Activated T-cell treated with anti-CD3 and anti-CD28 coated beads, Interleukin-2, amount 50 U/mL, for 24 hours (primary cell): Measurements from ENCODE around the gene TBC1D10B.
A peak's percentile ranks its signal among the peaks of the same experiment; 100 is the strongest.
"Not testable (repeated sequence)": the region's sequence is repeated elsewhere in the genome, so short reads cannot be mapped to it uniquely, and the experiment has no call there.

Source experiments
- DNase-seq: peaks from one replicate; pipeline ENCODE4 v3.0.0-alpha.2; 2020
- H3K27ac Mint-ChIP-seq: 2 replicates; pipeline ENCODE4 v1.8.0; 2020; ENCODE audit warnings: mild to moderate bottlenecking, mixed read lengths
- H3K27me3 Mint-ChIP-seq: 2 replicates; pipeline ENCODE4 v1.8.0; 2020; ENCODE audit warnings: mixed read lengths
- H3K36me3 Mint-ChIP-seq: 2 replicates; pipeline ENCODE4 v1.8.0; 2020; ENCODE audit warnings: low read depth, mixed read lengths
- H3K4me1 Mint-ChIP-seq: 2 replicates; pipeline ENCODE4 v1.8.0; 2020; ENCODE audit warnings: low read depth, mixed read lengths
- H3K4me3 Mint-ChIP-seq: 2 replicates; pipeline ENCODE4 v1.8.0; 2020; ENCODE audit warnings: mild to moderate bottlenecking, moderate library complexity, mixed read lengths
- H3K9me3 Mint-ChIP-seq: 2 replicates; pipeline ENCODE4 v1.8.0; 2020; ENCODE audit warnings: mixed read lengths

TBC1D10B gene

DNA sequence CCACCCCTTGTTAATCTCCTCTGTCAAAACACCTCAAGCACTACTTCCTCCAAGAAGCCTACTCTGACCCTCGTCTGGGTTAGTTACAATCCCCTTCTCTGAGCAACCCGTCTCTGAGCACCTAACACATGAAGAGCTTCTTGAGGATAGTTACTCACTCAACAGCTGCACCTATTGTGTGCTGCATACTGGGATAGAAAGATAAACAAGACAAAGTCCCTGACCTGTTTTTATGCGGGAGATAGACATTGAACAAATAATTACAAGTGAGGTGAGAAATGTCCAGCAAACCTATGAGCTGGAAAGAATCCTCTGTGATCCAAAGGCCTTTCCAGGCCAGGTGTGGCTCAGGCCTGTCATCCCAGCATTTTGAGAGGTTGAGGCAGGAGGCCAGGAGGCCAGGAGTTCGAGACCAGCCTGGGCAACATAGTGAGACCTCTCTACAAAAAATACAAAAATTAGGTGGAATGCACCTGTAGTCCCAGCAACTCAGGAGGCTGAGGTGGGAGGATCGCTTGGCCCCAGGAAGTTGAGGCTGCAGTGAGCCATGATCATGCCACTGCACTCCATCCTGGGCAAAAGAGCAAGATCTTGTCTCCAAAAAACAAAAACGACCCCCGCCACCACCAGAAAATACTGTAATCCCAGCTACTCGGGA lies 31.6 kb upstream of the TBC1D10B start:
- H3K4me3 Mint-ChIP-seq = peak overlapping the region; percentile 43
- no peaks in the 10 kb centered on the region for H3K27me3 Mint-ChIP-seq
- no peak for DNase-seq
- H3K27ac Mint-ChIP-seq = peak overlapping the region; percentile 22
- peaks cover 32% of the 10 kb centered on the region for H3K36me3 Mint-ChIP-seq
- no peaks in the 10 kb centered on the region for H3K9me3 Mint-ChIP-seq
- H3K4me1 Mint-ChIP-seq = peaks cover 46% of the 10 kb centered on the region

DNA sequence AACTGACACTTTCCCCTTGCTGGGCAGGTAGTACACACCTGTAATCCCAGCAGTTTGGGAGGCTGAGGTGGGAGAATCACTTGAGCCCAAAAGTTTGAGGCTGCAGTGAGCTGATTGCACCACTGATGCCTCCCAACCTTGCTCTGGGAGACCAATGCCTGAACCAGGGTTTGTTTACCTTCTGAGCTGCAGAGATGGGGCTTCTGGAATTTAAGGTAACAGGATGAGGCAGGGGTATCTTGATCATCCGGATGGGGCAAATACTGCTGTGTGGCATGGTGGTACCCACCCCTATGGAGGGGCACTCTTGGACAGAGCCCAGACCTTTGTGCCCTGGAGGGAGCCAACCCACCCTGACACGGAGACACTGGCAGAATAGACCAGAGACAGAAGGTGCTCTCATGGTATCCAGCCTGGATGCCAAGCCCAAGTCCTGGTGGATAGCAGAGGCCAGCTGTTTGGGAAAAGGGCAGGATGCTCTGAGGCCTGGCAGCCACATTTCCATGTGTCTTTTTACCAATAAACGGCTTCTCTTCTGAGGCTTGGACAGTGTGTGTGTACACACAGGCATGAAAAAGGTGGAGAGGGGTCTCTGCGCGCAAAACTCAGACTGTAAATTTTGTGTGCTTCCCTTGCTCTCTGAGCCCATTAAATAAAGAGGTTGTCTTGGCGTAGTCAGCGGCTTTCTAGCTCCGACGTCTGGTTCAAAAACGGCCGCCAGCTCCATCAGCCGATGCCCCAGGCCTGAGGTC lies 29.3 kb upstream of the TBC1D10B start:
- no peaks in the 10 kb centered on the region for H3K9me3 Mint-ChIP-seq
- no peaks in the 10 kb centered on the region for H3K27me3 Mint-ChIP-seq
- peaks cover 44% of the 10 kb centered on the region for H3K36me3 Mint-ChIP-seq
- H3K27ac Mint-ChIP-seq = peak overlapping the region; percentile 92
- DNase-seq = no peak
- H3K4me1 Mint-ChIP-seq = peaks cover 52% of the 10 kb centered on the region
- H3K4me3 Mint-ChIP-seq = peak overlapping the region; percentile 83

DNA sequence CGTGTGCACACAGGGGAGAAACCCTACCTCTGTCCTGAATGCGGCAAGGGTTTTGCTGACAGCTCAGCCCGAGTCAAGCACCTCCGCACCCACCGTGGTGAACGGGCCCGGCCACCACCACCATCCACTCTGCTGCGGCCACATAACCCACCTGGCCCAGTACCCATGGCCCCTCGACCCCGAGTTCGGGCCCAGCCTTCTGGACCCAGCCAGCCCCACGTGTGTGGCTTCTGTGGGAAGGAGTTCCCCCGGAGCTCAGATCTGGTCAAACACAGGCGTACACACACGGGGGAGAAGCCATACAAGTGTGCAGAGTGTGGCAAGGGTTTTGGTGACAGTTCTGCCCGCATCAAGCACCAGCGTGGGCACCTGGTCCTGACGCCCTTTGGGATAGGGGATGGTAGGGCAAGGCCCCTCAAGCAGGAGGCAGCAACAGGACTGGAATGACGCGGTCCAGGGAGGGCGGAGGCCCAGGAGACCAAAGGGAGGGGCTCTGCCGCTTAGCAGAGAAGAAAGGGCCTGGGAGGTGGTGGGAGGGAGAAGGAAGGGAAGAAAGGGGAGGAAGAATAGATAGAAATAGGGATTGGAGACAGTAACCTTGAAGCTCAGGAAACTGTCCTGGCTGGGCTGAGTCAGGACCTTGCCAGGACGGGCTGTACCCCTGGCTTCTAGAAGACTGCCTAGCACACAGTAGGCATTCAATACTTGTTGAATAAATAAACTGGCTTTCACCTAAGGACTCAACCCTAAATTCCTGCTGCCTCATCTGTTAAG lies 28.6 kb upstream of the TBC1D10B start:
- Mint-ChIP-seq H3K27me3 (no peaks in the 10 kb centered on the region), H3K9me3 (no peaks in the 10 kb centered on the region), H3K36me3 (peaks cover 44% of the 10 kb centered on the region), H3K27ac (peak overlapping the region; percentile 92), H3K4me1 (peaks cover 55% of the 10 kb centered on the region), H3K4me3 (no peak overlapping the region)
- DNase-seq = no peak

DNA sequence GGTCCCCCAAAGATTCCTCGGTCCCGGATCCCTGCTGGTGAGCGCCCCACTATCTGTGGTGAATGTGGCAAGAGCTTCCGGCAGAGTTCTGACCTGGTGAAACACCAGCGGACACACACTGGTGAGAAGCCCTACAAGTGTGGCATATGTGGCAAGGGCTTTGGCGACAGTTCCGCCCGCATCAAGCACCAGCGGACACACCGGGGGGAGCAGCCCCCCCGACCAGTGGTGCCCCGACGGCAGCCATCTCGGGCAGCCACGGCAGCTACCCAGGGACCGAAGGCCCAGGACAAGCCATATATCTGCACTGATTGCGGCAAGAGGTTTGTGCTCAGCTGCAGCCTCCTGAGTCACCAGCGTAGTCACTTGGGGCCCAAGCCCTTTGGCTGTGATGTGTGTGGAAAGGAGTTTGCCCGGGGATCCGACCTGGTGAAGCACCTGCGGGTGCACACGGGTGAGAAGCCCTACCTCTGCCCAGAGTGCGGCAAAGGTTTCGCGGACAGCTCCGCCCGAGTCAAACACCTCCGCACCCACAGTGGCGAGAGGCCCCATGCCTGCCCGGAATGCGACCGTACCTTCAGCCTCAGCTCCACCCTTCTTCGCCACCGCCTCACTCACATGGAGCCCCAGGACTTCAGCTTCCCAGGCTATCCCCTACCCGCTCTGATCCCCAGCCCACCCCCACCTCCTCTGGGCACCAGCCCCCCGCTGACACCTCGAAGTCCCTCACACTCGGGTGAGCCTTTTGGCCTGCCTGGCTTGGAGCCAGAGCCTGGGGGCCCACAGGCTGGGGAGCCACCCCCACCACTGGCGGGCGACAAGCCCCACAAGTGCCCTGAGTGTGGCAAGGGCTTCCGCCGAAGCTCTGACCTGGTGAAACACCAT lies 27.7 kb upstream of the TBC1D10B start:
- Mint-ChIP-seq H3K27ac (peak overlapping the region; percentile 92), H3K27me3 (no peaks in the 10 kb centered on the region), H3K4me3 (no peak overlapping the region), H3K36me3 (peaks cover 44% of the 10 kb centered on the region), H3K9me3 (no peaks in the 10 kb centered on the region), H3K4me1 (peaks cover 55% of the 10 kb centered on the region)
- DNase-seq = no peak

DNA sequence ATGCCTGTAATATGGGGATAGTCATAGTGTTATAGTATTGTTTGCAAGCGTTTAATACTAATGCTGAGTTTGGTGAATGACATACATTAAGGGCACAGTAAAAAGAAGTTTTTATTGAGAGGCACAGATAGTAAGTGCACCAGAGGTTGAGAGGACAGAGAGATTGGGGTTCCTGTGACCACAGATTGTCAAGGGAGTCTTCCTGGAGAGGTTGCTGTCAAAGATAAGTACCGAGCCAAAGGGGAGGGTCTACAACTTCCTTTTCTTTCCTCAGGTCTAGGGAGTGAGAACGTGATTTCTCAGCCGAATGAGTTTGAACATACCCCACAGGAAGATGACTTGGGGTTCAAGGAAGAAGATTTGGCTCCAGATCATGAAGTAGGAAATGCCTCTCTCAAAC lies 26.8 kb upstream of the TBC1D10B start:
- H3K27me3 Mint-ChIP-seq = no peaks in the 10 kb centered on the region
- H3K27ac Mint-ChIP-seq = peak overlapping the region; percentile 20
- DNase-seq = no peak
- peaks cover 55% of the 10 kb centered on the region for H3K4me1 Mint-ChIP-seq
- H3K4me3 Mint-ChIP-seq = peak overlapping the region; percentile 87
- H3K9me3 Mint-ChIP-seq = no peaks in the 10 kb centered on the region
- H3K36me3 Mint-ChIP-seq = peaks cover 44% of the 10 kb centered on the region

DNA sequence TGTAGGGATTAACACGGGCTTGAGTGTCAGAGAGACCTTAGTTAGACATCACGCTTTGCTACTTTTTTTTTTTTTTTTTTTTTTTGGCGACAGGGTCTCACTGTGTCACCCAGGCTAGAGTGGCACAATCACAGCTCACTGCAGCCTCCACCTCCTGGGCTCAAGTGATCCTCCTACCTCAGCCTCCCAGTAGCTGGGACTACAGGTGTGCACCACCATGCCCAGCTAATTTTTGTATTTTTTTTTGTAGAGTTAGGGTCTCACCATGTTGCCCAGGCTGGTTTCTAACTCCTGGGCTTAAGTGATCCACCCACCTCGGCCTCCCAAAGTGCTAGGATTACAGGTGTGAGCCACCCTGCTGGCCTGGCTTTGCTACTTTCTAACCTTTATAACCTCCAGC lies 26.3 kb upstream of the TBC1D10B start:
- DNase-seq, H3K9me3 Mint-ChIP-seq, H3K27me3 Mint-ChIP-seq: not testable (repeated sequence)
- Mint-ChIP-seq H3K4me1 (peaks cover 54% of the 10 kb centered on the region), H3K27ac (peak overlapping the region; percentile 20), H3K36me3 (peaks cover 44% of the 10 kb centered on the region), H3K4me3 (peak overlapping the region; percentile 87)

DNA sequence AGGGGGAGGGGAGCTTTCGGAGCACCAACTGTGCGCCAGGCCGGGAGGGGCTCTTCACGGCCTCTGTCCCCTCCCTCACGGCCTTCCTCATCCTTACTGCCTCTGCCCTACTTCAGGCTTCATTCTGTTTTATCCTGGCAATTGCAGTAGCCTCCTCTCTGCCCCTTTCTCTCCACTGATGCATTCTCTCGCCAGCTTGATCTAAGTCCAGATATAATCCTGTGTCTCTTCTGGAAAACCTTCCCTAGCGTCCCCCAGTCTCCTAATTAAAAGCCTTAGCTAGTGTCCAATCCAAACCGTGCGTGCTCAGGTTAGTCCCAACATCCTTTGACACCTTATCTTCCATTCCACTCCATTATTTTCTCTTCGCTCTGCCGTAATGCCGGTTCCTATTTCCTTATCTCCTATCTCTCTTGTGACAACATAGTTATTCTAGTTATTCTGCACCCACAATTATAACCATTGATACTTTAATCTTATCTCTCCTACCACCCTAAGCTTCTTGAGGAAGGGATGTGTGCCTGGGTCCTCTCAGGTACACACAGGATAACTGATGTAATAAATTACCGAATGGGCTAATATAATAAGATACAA lies 25.8 kb upstream of the TBC1D10B start:
- no peaks in the 10 kb centered on the region for H3K9me3 Mint-ChIP-seq
- peak overlapping the region; percentile 80 for H3K27ac Mint-ChIP-seq
- peaks cover 44% of the 10 kb centered on the region for H3K36me3 Mint-ChIP-seq
- no peak for DNase-seq
- H3K4me3 Mint-ChIP-seq = peak overlapping the region; percentile 87
- no peaks in the 10 kb centered on the region for H3K27me3 Mint-ChIP-seq
- H3K4me1 Mint-ChIP-seq = peaks cover 51% of the 10 kb centered on the region

DNA sequence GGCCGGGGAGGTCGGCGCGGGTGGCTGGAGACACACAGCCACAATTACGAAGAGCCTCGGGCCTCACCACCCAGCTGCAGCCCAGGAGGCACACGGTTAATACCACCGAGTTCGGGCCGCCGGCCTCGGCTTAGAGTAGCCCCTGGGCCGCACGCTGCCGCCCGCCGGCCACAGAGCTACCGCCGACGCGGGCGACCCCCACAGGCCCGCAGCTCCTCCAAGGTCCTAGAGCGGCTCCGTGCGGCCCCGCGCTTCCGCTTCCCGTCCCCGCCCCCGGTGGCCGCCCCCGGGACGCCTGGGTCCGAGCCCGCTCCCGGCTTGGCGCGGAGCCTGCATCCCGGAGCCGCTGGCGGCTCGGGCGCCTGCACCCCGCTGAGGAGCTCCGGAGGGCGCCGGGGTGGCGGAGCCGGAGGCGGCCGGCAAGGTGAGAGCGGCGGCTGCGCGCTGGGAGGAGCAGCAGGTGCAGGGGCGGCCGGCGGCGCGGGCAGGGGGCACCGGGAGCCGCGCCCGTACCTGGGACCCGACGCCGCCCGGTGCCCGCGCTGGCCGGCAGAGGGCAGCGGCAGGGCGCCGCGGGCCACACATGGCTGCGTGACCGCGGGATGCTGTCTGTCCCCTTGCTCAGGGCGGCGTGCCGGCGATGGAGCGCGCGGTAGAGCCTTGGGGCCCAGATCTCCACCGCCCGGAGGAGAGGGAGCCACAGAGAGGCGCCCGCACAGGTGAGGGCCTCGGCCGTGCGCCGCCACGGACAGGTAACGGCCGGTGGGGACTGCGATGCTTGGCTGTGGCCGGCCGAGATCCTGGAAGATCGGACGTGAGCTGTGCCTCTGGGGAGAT lies 25.1 kb upstream of the TBC1D10B start, which contains the start of gene ZNF48:
TSS of gene ZNF48 (plus strand) at position 266 of the 837 bp plus-strand sequence. CDS start at position 641, 375 bp downstream.
- peak within 1 kb of the TSS; percentile 87 for H3K4me3 Mint-ChIP-seq
- no peaks in the 10 kb centered on the region for H3K27me3 Mint-ChIP-seq
- H3K36me3 Mint-ChIP-seq = peaks cover 44% of the 10 kb centered on the region
- H3K27ac Mint-ChIP-seq = peak within 1 kb of the TSS; percentile 89
- peaks cover 46% of the 10 kb centered on the region for H3K4me1 Mint-ChIP-seq
- no peaks in the 10 kb centered on the region for H3K9me3 Mint-ChIP-seq
- DNase-seq = peak; percentile 83

DNA sequence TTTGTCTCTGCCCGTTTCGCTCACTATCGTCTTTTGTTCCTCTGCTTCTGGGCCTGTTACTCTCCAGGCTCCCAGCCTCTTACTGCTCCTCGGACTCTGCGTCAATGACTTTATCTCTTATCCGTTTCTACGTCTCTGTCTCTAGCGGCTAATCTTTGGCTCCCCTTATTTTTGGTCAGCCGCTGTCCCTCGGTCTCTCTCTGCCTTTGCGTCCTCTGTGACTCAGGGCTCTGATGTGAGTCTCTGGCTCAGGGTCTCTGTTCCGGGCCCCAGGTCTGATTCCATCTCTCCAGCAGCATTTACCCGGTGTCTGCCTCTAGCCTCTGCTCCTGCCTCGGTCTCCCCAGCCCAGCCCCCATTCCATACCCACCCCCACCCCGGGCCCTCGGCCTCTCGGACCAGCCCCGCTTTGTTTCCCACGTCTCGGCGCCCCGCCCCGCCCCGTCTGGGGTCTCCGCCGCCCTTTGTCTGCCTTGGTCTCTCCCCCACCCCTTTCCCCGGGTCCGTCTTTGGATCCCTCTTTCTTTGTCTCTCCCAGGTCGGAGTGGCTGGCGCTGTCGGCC lies 24.4 kb upstream of the TBC1D10B start:
- DNase-seq = no peak
- H3K27ac Mint-ChIP-seq = peak overlapping the region; percentile 89
- no peaks in the 10 kb centered on the region for H3K27me3 Mint-ChIP-seq
- no peaks in the 10 kb centered on the region for H3K9me3 Mint-ChIP-seq
- H3K4me3 Mint-ChIP-seq = peak overlapping the region; percentile 87
- H3K36me3 Mint-ChIP-seq = peaks cover 39% of the 10 kb centered on the region
- H3K4me1 Mint-ChIP-seq = peaks cover 39% of the 10 kb centered on the region

DNA sequence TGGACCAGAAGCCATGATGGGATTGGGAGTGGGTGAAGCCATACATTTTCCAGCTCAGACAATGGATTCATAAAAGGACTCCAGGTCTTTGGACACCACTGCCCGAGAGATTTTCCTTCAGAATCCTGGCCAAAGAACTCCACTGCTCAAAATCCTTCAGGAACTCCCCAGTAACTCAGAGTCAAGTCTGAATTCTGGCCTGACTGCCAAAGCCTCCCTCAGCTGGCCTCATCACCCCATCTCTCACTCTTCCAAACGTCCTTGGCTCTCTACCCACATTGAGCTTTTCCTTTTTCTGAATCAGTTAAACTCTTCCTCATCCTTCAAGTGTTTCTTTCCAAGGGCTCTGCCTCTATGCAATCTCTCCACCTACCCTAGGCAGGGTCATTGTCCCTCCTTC lies 13.2 kb upstream of the TBC1D10B start:
- Mint-ChIP-seq H3K4me1 (peaks cover 45% of the 10 kb centered on the region), H3K9me3 (no peaks in the 10 kb centered on the region), H3K27ac (peak overlapping the region; percentile 93), H3K27me3 (no peaks in the 10 kb centered on the region), H3K4me3 (peak overlapping the region; percentile 90), H3K36me3 (peaks cover 39% of the 10 kb centered on the region)
- no peak for DNase-seq

DNA sequence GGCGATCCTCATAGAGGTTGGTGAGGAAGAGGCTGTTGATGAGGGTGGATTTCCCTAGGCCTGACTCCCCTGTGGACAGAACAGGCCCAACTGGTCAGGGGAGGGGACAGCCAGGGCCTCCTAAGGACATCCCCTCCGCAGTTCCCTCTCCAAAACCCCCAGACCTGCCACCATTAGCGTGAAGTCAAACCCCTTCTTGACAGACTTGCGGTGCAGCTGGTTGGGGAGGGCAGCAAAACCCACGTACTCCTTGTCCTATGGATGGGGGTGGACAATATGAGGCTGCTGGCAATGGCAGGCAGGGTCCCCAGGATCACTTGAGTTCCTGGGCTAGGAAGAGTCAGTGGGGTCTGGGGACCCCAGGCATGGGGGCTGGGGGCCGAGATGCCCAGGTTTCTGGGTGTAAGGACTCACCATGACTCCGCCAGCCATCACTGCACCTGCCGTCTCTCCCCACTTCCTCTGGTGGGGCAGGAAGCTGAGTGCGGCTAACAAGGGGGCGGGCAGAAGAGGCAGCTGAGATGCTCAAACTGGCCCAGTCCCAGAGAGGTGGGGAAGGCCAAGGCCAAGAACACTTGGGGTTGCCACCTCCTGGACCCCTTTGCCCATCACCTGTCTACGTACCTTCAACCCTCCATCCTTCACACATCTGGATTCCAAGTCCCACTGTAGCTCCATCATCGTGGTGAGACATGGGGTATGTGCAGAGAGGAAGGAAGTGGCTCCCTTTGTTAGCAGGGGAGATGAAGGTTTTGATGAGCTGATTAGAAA lies 12.0 kb upstream of the TBC1D10B start, which contains the start of gene SEPTIN1:
TSS of gene SEPTIN1 (minus strand) at position 451 of the 771 bp plus-strand sequence. CDS start at position 432, 19 bp downstream.
- Mint-ChIP-seq H3K4me1 (peaks cover 55% of the 10 kb centered on the region), H3K36me3 (peaks cover 48% of the 10 kb centered on the region), H3K27me3 (no peaks in the 10 kb centered on the region), H3K9me3 (no peaks in the 10 kb centered on the region), H3K27ac (peak within 1 kb of the TSS; percentile 93), H3K4me3 (peak within 1 kb of the TSS; percentile 90)
- peak; percentile 85 for DNase-seq
